Fibroblast of the aortic adventitia (primary cell): ENCODE measurements around the gene KLHL6. TPM values are rescaled to one million over a fixed set of nuclear protein-coding genes. Genes with fewer than 3 reads are reported as not detected.
"Not testable (repeated sequence)": the region's sequence is repeated elsewhere in the genome, so short reads cannot be mapped to it uniquely, and the experiment has no call there.

Source experiments
- DNase-seq: peaks from one replicate; pipeline ENCODE4 v3.0.0-alpha.2; 2010; ENCODE audit warnings: low read depth
- H3K4me3 ChIP-seq: 2 replicates; pipeline ENCODE4 v1.5.1; 2011; ENCODE audit warnings: low read depth, mild to moderate bottlenecking, control low read depth, low read length, moderate library complexity
- CTCF ChIP-seq: IDR thresholded peaks from 2 replicates; pipeline ENCODE4 v1.5.1; 2011; ENCODE audit warnings: mild to moderate bottlenecking, low read length, control low read depth, inconsistent platforms; ENCODE audit not compliant: insufficient read depth
- total RNA-seq: library from RNA; depleted of rRNA; stranded (reverse); fragments of >200 nt; gene quantifications from 2 replicates; pipeline ENCODE4 v1.2.3, GENCODE V29; 2012; ENCODE audit warnings: low replicate concordance

The KLHL6 gene
- total RNA-seq, 1 donor = not detected

GRCh38 chr3:183581496-183582155 lies 26.1 kb upstream of the KLHL6 start:
- TF ChIP-seq CTCF = no peak
- no peak overlapping the region for H3K4me3 ChIP-seq
- DNase-seq = no peak

- DNase-seq = peak; percentile 70
- no peak for TF ChIP-seq CTCF
- peak overlapping the region; percentile 53 for H3K4me3 ChIP-seq
Measured at GRCh38 chr3:183579967-183580900, 24.7 kb upstream of the KLHL6 start.

- no peak overlapping the region for H3K4me3 ChIP-seq
- no peak for DNase-seq
- no peak for TF ChIP-seq CTCF
Measured at GRCh38 chr3:183578179-183578578, 22.7 kb upstream of the KLHL6 start.

GRCh38 chr3:183577346-183577745 lies 21.8 kb upstream of the KLHL6 start:
- TF ChIP-seq CTCF = no peak
- no peak overlapping the region for H3K4me3 ChIP-seq
- no peak for DNase-seq

- TF ChIP-seq CTCF = no peak
- no peak overlapping the region for H3K4me3 ChIP-seq
- peak; percentile 35 for DNase-seq
Measured at GRCh38 chr3:183576487-183577107, 21.1 kb upstream of the KLHL6 start.

- no peak for TF ChIP-seq CTCF
- DNase-seq = no peak
- H3K4me3 ChIP-seq = no peak overlapping the region
Measured at GRCh38 chr3:183572935-183573334, 17.4 kb upstream of the KLHL6 start.

GRCh38 chr3:183570191-183570590 lies 14.7 kb upstream of the KLHL6 start:
- not testable (repeated sequence) for DNase-seq, H3K4me3 ChIP-seq
